ENCODE results near the gene C10orf90. TPM values are rescaled to one million over a fixed set of nuclear protein-coding genes. Genes with fewer than 3 reads are reported as not detected.

C10orf90 gene
- total RNA-seq, 1 donor from 2014 or later: not detected

DNA sequence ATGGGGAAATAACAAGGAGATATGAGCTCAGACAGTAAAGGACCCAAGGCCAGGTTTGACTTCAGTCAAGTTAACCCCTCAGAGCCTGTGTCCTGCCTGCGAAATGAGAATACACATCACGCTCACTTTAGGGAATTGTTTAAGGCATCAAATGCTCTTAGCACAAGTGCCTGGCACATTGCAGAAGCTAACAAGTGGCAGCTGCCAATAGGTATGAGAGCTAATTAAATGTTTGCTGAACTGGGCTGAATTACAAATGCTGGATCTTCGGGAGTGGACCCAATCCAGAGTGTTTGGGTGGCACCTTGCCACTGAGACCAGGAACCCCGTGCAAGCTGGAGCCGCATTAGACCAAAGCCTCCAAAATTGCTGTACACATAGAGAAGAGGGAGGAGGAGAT lies 136.8 kb downstream of the C10orf90 start:
- H3K27ac Mint-ChIP-seq (ENCODE audit: unreplicated experiment): no peak overlapping the region
- no peaks in the 10 kb centered on the region for H3K9me3 Mint-ChIP-seq (ENCODE audit: unreplicated experiment)
- no peaks in the 10 kb centered on the region for H3K36me3 Mint-ChIP-seq (ENCODE audit: low read depth, unreplicated experiment)
- H3K4me3 Mint-ChIP-seq (ENCODE audit: unreplicated experiment): no peak overlapping the region
- no peaks in the 10 kb centered on the region for H3K4me1 Mint-ChIP-seq (ENCODE audit: unreplicated experiment)
- TF ChIP-seq, protein P1, sequence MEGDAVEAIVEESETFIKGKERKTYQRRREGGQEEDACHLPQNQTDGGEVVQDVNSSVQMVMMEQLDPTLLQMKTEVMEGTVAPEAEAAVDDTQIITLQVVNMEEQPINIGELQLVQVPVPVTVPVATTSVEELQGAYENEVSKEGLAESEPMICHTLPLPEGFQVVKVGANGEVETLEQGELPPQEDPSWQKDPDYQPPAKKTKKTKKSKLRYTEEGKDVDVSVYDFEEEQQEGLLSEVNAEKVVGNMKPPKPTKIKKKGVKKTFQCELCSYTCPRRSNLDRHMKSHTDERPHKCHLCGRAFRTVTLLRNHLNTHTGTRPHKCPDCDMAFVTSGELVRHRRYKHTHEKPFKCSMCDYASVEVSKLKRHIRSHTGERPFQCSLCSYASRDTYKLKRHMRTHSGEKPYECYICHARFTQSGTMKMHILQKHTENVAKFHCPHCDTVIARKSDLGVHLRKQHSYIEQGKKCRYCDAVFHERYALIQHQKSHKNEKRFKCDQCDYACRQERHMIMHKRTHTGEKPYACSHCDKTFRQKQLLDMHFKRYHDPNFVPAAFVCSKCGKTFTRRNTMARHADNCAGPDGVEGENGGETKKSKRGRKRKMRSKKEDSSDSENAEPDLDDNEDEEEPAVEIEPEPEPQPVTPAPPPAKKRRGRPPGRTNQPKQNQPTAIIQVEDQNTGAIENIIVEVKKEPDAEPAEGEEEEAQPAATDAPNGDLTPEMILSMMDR (IDR thresholded peaks at IDR 0.05; ENCODE audit: unreplicated experiment): no peak
- no peak for DNase-seq (ENCODE audit: low spot score)
- H3K27me3 Mint-ChIP-seq (ENCODE audit: unreplicated experiment): peaks cover 1% of the 10 kb centered on the region

- H3K36me3 Mint-ChIP-seq (ENCODE audit: low read depth, unreplicated experiment): no peaks in the 10 kb centered on the region
- no peaks in the 10 kb centered on the region for H3K4me1 Mint-ChIP-seq (ENCODE audit: unreplicated experiment)
- H3K27ac Mint-ChIP-seq (ENCODE audit: unreplicated experiment): no peak overlapping the region
- no peaks in the 10 kb centered on the region for H3K9me3 Mint-ChIP-seq (ENCODE audit: unreplicated experiment)
- TF ChIP-seq, protein P1 (IDR thresholded peaks at IDR 0.05; ENCODE audit: unreplicated experiment): no peak
- no peak for DNase-seq (ENCODE audit: low spot score)
- peaks cover 5% of the 10 kb centered on the region for H3K27me3 Mint-ChIP-seq (ENCODE audit: unreplicated experiment)
- H3K4me3 Mint-ChIP-seq (ENCODE audit: unreplicated experiment): no peak overlapping the region
Measured at GRCh38 chr10:126528315-126528835, 142.1 kb downstream of the C10orf90 start.

DNA sequence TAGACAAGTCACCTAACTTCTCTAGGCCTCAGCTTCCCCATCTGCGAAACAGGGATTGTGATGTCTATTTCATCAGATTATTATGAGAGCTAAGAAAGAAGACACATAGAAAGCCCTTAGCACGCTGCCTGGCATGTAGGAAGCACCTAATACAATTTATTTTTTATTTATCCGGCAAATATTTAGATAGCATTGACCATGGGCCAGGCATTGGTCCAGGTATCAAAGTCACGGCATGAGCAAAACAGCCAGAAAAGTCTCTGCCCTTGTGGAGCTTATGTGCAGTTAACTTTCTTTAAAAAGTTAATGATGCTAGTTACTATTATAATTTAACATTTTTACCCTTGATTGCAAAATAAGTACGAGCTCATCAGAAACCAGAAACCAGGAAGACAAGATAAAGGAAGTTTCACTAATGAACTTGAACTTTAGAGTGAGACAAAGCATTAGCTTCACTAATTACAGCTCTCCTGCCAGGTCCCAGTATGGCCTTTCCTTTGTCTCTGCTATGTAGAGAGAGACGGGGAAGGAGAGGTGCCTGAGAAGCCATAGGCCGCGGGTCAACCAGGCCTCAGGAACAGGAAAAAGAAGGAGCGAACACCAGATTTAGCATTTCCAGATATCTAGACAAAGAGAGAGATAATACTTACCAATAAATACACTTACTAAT lies 142.7 kb downstream of the C10orf90 start:
- DNase-seq (ENCODE audit: low spot score): no peak
- H3K4me1 Mint-ChIP-seq (ENCODE audit: unreplicated experiment): no peaks in the 10 kb centered on the region
- H3K27me3 Mint-ChIP-seq (ENCODE audit: unreplicated experiment): peaks cover 5% of the 10 kb centered on the region
- H3K4me3 Mint-ChIP-seq (ENCODE audit: unreplicated experiment): no peak overlapping the region
- H3K9me3 Mint-ChIP-seq (ENCODE audit: unreplicated experiment): no peaks in the 10 kb centered on the region
- TF ChIP-seq, protein P1 (IDR thresholded peaks at IDR 0.05; ENCODE audit: unreplicated experiment): no peak
- H3K27ac Mint-ChIP-seq (ENCODE audit: unreplicated experiment): no peak overlapping the region
- H3K36me3 Mint-ChIP-seq (ENCODE audit: low read depth, unreplicated experiment): no peaks in the 10 kb centered on the region

- Mint-ChIP-seq H3K4me1 (ENCODE audit: unreplicated experiment) (no peaks in the 10 kb centered on the region), H3K4me3 (ENCODE audit: unreplicated experiment) (no peak overlapping the region), H3K27me3 (ENCODE audit: unreplicated experiment) (peaks cover 7% of the 10 kb centered on the region), H3K9me3 (ENCODE audit: unreplicated experiment) (no peaks in the 10 kb centered on the region), H3K27ac (ENCODE audit: unreplicated experiment) (no peak overlapping the region), H3K36me3 (ENCODE audit: low read depth, unreplicated experiment) (no peaks in the 10 kb centered on the region)
- DNase-seq (ENCODE audit: low spot score): no peak
- TF ChIP-seq, protein P1 (IDR thresholded peaks at IDR 0.05; ENCODE audit: unreplicated experiment): no peak
Measured at GRCh38 chr10:126525326-126525725, 145.2 kb downstream of the C10orf90 start.

GRCh38 chr10:126524526-126524925 lies 146.0 kb downstream of the C10orf90 start:
- H3K4me3 Mint-ChIP-seq (ENCODE audit: unreplicated experiment): no peak overlapping the region
- TF ChIP-seq, protein P1 (IDR thresholded peaks at IDR 0.05; ENCODE audit: unreplicated experiment): no peak
- H3K4me1 Mint-ChIP-seq (ENCODE audit: unreplicated experiment): no peaks in the 10 kb centered on the region
- DNase-seq (ENCODE audit: low spot score): no peak
- no peak overlapping the region for H3K27ac Mint-ChIP-seq (ENCODE audit: unreplicated experiment)
- H3K36me3 Mint-ChIP-seq (ENCODE audit: low read depth, unreplicated experiment): no peaks in the 10 kb centered on the region
- H3K27me3 Mint-ChIP-seq (ENCODE audit: unreplicated experiment): peaks cover 7% of the 10 kb centered on the region
- H3K9me3 Mint-ChIP-seq (ENCODE audit: unreplicated experiment): no peaks in the 10 kb centered on the region

All from endothelial cell (in vitro differentiated cells).